Hepatocyte (in vitro differentiated cells): ENCODE measurements around the gene STXBP4. TPM values are rescaled to one million over a fixed set of nuclear protein-coding genes. Genes with fewer than 3 reads are reported as not detected.

Source experiments
- DNase-seq: peaks from one replicate; pipeline ENCODE4 v3.0.0-alpha.2; 2016; ENCODE audit warnings: low spot score
- H2AFZ ChIP-seq: fragments of 200-600 bp; sonication (generic); 2 replicates; pipeline ENCODE4 v1.6.0; 2016; ENCODE audit warnings: antibody characterized with exemption, mild to moderate bottlenecking
- H3K27ac ChIP-seq: fragments of 200-600 bp; sonication (generic); 2 replicates; pipeline ENCODE4 v1.5.1; 2016; ENCODE audit warnings: mild to moderate bottlenecking
- H3K27me3 ChIP-seq: fragments of 200-600 bp; sonication (generic); 2 replicates; pipeline ENCODE4 v1.6.1; 2016
- H3K36me3 ChIP-seq: fragments of 200-600 bp; sonication (generic); replicated peaks from 2 replicates; pipeline ENCODE4 v1.5.1; 2016; ENCODE audit warnings: low read depth; ENCODE audit not compliant: insufficient read depth
- H3K4me1 ChIP-seq: fragments of 200-600 bp; sonication (generic); 2 replicates; pipeline ENCODE4 v1.5.1; 2016; ENCODE audit warnings: mild to moderate bottlenecking, moderate library complexity; ENCODE audit not compliant: insufficient read depth
- H3K4me2 ChIP-seq: fragments of 200-600 bp; sonication (generic); 2 replicates; pipeline ENCODE4 v1.6.0; 2016
- H3K4me3 ChIP-seq: fragments of 200-600 bp; sonication (generic); 2 replicates; pipeline ENCODE4 v1.5.1; 2016; ENCODE audit warnings: mild to moderate bottlenecking
- H3K79me2 ChIP-seq: fragments of 200-600 bp; sonication (generic); 2 replicates; pipeline ENCODE4 v1.6.0; 2017; ENCODE audit warnings: mild to moderate bottlenecking
- H3K9me2 ChIP-seq: fragments of 200-600 bp; sonication (generic); replicated peaks from 2 replicates; pipeline ENCODE4 v1.6.0; 2017; ENCODE audit warnings: mild to moderate bottlenecking; ENCODE audit not compliant: insufficient read depth
- H3K9me3 ChIP-seq: fragments of 200-600 bp; sonication (generic); 2 replicates; pipeline ENCODE4 v1.5.1; 2016; ENCODE audit warnings: low read depth, mild to moderate bottlenecking
- H4K20me1 ChIP-seq: fragments of 200-600 bp; sonication (generic); 2 replicates; pipeline ENCODE4 v1.6.0; 2016; ENCODE audit warnings: mild to moderate bottlenecking; ENCODE audit not compliant: insufficient read depth, poor library complexity, severe bottlenecking
- EZH2 ChIP-seq: fragments of 200-600 bp; sonication (generic); IDR thresholded peaks from 2 replicates; pipeline ENCODE4 v1.6.1; 2016; ENCODE audit warnings: antibody characterized with exemption, mild to moderate bottlenecking, borderline replicate concordance
- EZH2phosphoT487 ChIP-seq: fragments of 200-600 bp; sonication (generic); IDR thresholded peaks from one replicate; pipeline ENCODE4 v1.6.1; 2018; ENCODE audit warnings: antibody characterized with exemption, mild to moderate bottlenecking, low read depth, moderate library complexity; ENCODE audit not compliant: unreplicated experiment, severe bottlenecking
- WGBS: methylation state at CpG from one replicate; pipeline ENCODE4 v1.1.6; 2016; ENCODE audit warnings: low lambda C conversion rate; ENCODE audit errors: missing lambda C conversion rate; 5-methylcytosine and 5-hydroxymethylcytosine counted together
- polyA plus RNA-seq: library from polyadenylated mRNA; unstranded; fragments of >200 nt; fragmentation: Nextera tagmentation; extraction: Ambion mirVana; gene quantifications from 2 replicates; pipeline ENCODE4 v1.2.1, GENCODE V29; 2016
- total RNA-seq: library from RNA; depleted of rRNA; stranded (reverse); fragments of >200 nt; gene quantifications from 2 replicates; pipeline ENCODE4 v1.2.3, GENCODE V29; 2014
- TF ChIP-seq, protein P1 (sequence below): fragments of 200-600 bp; sonication (generic); IDR thresholded peaks from 2 replicates; pipeline ENCODE4 v1.5.1; 2016; ENCODE audit warnings: antibody characterized with exemption, mild to moderate bottlenecking; ENCODE audit not compliant: poor library complexity

Gene STXBP4
- total and polyA plus RNA-seq, 2 experiments from 2014 or later = 9.0 to 50.1 TPM

DNA sequence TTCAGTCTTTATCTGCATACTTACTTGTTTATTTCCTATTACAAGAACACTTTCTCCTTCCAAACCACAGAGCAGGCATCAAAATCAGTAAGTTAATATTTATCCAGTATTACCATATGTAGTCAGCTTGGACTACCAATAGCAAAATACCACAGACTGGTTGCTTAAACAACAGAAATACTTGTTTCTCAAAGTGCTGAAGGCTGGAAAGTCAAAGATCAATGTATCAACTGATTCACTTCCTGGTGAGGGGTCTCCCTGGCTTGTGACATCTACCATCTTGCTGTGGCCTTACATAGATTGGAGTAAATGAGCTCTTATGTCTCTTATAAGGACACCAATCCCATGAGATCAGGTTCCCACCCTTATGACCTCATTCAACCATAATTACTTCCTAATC lies 2.6 kb downstream of the STXBP4 start:
- Histone ChIP-seq H3K9me3 (no peaks in the 10 kb centered on the region), H3K36me3 (no peaks in the 10 kb centered on the region), H3K79me2 (peaks cover 86% of the 10 kb centered on the region), H4K20me1 (peaks cover 11% of the 10 kb centered on the region), H3K27me3 (no peaks in the 10 kb centered on the region), H3K4me2 (peak overlapping the region; percentile 94), H3K9me2 (no peaks in the 10 kb centered on the region), H3K4me3 (no peak overlapping the region), H2AFZ (no peak overlapping the region), H3K4me1 (peaks cover 31% of the 10 kb centered on the region), H3K27ac (no peak overlapping the region)
- TF ChIP-seq EZH2phosphoT487 = no peak
- no peak for TF ChIP-seq EZH2
- TF ChIP-seq, protein P1, sequence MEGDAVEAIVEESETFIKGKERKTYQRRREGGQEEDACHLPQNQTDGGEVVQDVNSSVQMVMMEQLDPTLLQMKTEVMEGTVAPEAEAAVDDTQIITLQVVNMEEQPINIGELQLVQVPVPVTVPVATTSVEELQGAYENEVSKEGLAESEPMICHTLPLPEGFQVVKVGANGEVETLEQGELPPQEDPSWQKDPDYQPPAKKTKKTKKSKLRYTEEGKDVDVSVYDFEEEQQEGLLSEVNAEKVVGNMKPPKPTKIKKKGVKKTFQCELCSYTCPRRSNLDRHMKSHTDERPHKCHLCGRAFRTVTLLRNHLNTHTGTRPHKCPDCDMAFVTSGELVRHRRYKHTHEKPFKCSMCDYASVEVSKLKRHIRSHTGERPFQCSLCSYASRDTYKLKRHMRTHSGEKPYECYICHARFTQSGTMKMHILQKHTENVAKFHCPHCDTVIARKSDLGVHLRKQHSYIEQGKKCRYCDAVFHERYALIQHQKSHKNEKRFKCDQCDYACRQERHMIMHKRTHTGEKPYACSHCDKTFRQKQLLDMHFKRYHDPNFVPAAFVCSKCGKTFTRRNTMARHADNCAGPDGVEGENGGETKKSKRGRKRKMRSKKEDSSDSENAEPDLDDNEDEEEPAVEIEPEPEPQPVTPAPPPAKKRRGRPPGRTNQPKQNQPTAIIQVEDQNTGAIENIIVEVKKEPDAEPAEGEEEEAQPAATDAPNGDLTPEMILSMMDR = no peak
- DNase-seq = no peak

DNA sequence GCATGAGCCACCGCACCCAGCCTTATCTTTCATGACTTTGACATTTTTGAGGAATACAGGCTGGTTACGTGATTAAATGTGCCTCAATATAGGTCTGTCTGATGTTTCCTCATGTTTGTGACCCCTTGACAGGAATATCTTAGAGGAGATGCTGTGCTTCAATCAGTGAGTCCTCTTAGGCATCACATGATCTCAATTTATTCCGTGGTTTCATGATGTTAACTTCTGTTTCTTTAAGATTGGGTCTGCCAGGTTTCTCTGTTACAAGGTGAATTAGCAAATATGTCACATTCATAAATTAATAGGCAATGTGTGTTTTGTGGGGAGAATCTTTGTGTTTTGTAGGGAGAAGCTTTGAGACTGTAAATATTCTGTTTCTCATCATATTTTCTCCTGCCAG lies 3.3 kb downstream of the STXBP4 start:
- H3K4me2 ChIP-seq = no peak overlapping the region
- peaks cover 4% of the 10 kb centered on the region for H4K20me1 ChIP-seq
- H3K36me3 ChIP-seq = no peaks in the 10 kb centered on the region
- WGBS = 92% methylated on average over 3 of the region's 3 CpGs
- no peak for TF ChIP-seq EZH2phosphoT487
- no peak for TF ChIP-seq EZH2
- TF ChIP-seq, protein P1 = no peak
- no peaks in the 10 kb centered on the region for H3K9me3 ChIP-seq
- no peaks in the 10 kb centered on the region for H3K27me3 ChIP-seq
- no peak overlapping the region for H2AFZ ChIP-seq
- no peaks in the 10 kb centered on the region for H3K9me2 ChIP-seq
- H3K4me3 ChIP-seq = no peak overlapping the region
- H3K79me2 ChIP-seq = peaks cover 86% of the 10 kb centered on the region
- DNase-seq = no peak
- peaks cover 24% of the 10 kb centered on the region for H3K4me1 ChIP-seq
- H3K27ac ChIP-seq = no peak overlapping the region

DNA sequence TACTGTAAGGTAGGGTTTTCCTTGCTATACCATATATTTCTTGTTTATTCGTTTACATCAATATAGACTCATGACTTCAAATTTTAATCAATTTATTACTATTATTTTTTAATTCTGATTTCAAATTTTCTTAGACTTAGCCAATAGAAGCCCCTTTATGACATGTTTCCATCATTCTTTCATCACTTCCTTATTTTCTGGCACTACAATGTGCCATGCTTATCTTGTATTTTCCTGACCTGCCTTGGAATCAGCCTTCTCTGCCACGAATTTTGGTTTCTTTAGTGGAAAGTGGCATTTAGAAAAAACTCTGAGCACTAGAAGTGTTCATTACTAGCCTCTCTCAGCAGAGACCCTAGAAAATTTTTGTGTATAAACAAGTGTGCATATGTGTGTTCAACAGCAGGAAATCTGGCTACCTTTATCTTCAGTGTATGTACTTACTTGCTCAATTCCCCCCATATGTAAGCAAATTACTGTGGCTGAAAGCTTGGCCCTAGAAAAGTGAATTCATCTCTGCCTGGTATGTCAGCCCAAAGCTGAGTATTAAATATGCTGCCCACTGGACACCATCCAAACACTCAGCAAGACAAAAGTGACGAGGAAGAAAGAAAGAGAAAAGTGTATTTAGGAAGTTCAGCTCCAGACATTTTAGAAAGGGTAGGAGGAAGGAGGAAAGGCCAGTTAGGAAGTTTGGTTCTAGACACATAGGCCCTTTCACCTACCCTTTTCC lies 4.0 kb downstream of the STXBP4 start:
- Histone ChIP-seq H3K9me2 (no peaks in the 10 kb centered on the region), H3K4me2 (no peak overlapping the region), H3K27me3 (no peaks in the 10 kb centered on the region), H3K9me3 (no peaks in the 10 kb centered on the region), H3K4me3 (no peak overlapping the region), H3K36me3 (no peaks in the 10 kb centered on the region), H3K79me2 (peaks cover 83% of the 10 kb centered on the region), H3K4me1 (peaks cover 18% of the 10 kb centered on the region), H4K20me1 (peaks cover 4% of the 10 kb centered on the region), H3K27ac (no peak overlapping the region), H2AFZ (no peak overlapping the region)
- no peak for DNase-seq
- no peak for TF ChIP-seq EZH2phosphoT487
- no peak for TF ChIP-seq EZH2
- TF ChIP-seq, protein P1 = no peak
- 87% methylated on average over 3 of the region's 3 CpGs for WGBS
